ENCODE results near the gene SLC16A10. TPM values are rescaled to one million over a fixed set of nuclear protein-coding genes. Genes with fewer than 3 reads are reported as not detected.

SLC16A10 gene
- total and polyA plus RNA-seq, 2 of the 4 experiments (the other 2 are of a cell fraction) = not detected

GRCh38 chr6:111162504-111162903 is 75.2 kb downstream of the SLC16A10 start:
- TF ChIP-seq MAZ (IDR thresholded peaks at IDR 0.05; ENCODE audit: borderline replicate concordance, low read depth, low read length) (no peak), NFE2L2 (IDR thresholded peaks at IDR 0.05; ENCODE audit: low read depth, low read length) (no peak), FOS (IDR thresholded peaks at IDR 0.05; ENCODE audit: low read depth, low read length) (no peak), MXI1 (IDR thresholded peaks at IDR 0.05; ENCODE audit: borderline replicate concordance, low read depth, low read length) (no peak), BHLHE40 (IDR thresholded peaks at IDR 0.05; ENCODE audit: low read depth, low read length) (no peak), CHD1 (IDR thresholded peaks at IDR 0.05; ENCODE audit: low read depth, low read length) (no peak), USF2 (IDR thresholded peaks at IDR 0.05; ENCODE audit: low read depth, low read length) (no peak), RFX5 (IDR thresholded peaks at IDR 0.05; ENCODE audit: low read depth, low read length) (no peak), RCOR1 (IDR thresholded peaks at IDR 0.05; ENCODE audit: insufficient replicate concordance, low read length) (no peak), RAD21 (IDR thresholded peaks at IDR 0.05; ENCODE audit: low read length) (no peak), POLR2A (IDR thresholded peaks at IDR 0.05; ENCODE audit: low read depth, low read length) (no peak), ELK1 (IDR thresholded peaks at IDR 0.05; ENCODE audit: borderline replicate concordance, low read depth, low read length) (no peak), SMC3 (IDR thresholded peaks at IDR 0.05; ENCODE audit: low read depth, low read length) (no peak), CEBPB (IDR thresholded peaks at IDR 0.05; ENCODE audit: low read depth, low read length) (no peak), MAFK (IDR thresholded peaks at IDR 0.05; ENCODE audit: low read depth, low read length) (no peak), CTCF (conservative IDR thresholded peaks at IDR 0.05; ENCODE audit: low read depth, low read length) (no peak)
- H3K36me3 ChIP-seq (ENCODE audit: control insufficient read depth, insufficient read depth, low read length) = no peaks in the 10 kb centered on the region
- H3K27me3 ChIP-seq (ENCODE audit: control insufficient read depth, insufficient read depth, low read length) = no peaks in the 10 kb centered on the region; the same call in 1 of the 2 replicates
- H3K4me1 ChIP-seq (ENCODE audit: control insufficient read depth, insufficient read depth, low read length) = no peaks in the 10 kb centered on the region
- dilution Hi-C loops (cut with HindIII; ENCODE audit: low sequenced_read_pairs, unreplicated experiment) (no loop called here), in situ Hi-C loops (cut with MboI; ENCODE audit: low sequenced_read_pairs) (no loop called here), intact Hi-C loops (cut with micrococcal nuclease) (no loop called here)
- no peak overlapping the region for H3K4me2 ChIP-seq (ENCODE audit: low read depth, low read length)
- H2BK20ac ChIP-seq (ENCODE audit: low read depth, low read length) = no peak overlapping the region
- no peak overlapping the region for H3K18ac ChIP-seq (ENCODE audit: low read depth, low read length)
- no peak overlapping the region for H2BK5ac ChIP-seq (ENCODE audit: low read depth, low read length, poor library complexity, severe bottlenecking)
- H3K4ac ChIP-seq (ENCODE audit: low read depth, low read length) = no peak overlapping the region
- no peaks in the 10 kb centered on the region for H3K79me1 ChIP-seq (ENCODE audit: low read depth in 1 of 2, low read length in 2 of 2)
- ChIA-PET CTCF (interaction anchor here (0.5 kb wide), 1 partner anchor 410 kb away, joined by 3 read pairs; no protein-coding TSS in a partner anchor), POLR2A (ENCODE audit: unreplicated experiment) (no interaction called here)
- H3K9ac ChIP-seq (ENCODE audit: low read depth, low read length) = no peak overlapping the region
- no peak overlapping the region for H3K4me3 ChIP-seq (ENCODE audit: insufficient read depth, low read depth, low read length)
- no peak overlapping the region for H2BK15ac ChIP-seq (ENCODE audit: low read depth, low read length)
- no peak overlapping the region for H2AK5ac ChIP-seq (ENCODE audit: low read depth, low read length)
- no peak overlapping the region for H2AK9ac ChIP-seq (replicated peaks; ENCODE audit: low read depth, low read length, poor library complexity)
- DNase-seq (no peak), ATAC-seq (ENCODE audit: low read depth) (no peak)
- no peaks in the 10 kb centered on the region for H3K9me3 ChIP-seq (ENCODE audit: control insufficient read depth, insufficient read depth, low read length)
- no peak overlapping the region for H3K56ac ChIP-seq (ENCODE audit: extremely low read depth, insufficient read depth, low read length)
- H3K27ac ChIP-seq (ENCODE audit: insufficient read depth, low read length) = no peak overlapping the region
- H3K9me1 ChIP-seq (ENCODE audit: insufficient read depth, low read length) = no peaks in the 10 kb centered on the region
- no TSS peak for BruUV-seq (replicated peaks)
- H4K5ac ChIP-seq (ENCODE audit: low read depth, low read length) = no peak overlapping the region
- H4K20me1 ChIP-seq (ENCODE audit: insufficient read depth, low read length) = no peaks in the 10 kb centered on the region
- H2AFZ ChIP-seq (replicated peaks; ENCODE audit: low read length, poor library complexity) = no peak overlapping the region
- H4K8ac ChIP-seq (ENCODE audit: low read depth in 2 of 2, low read length in 2 of 2) = no peak overlapping the region
- no peak overlapping the region for H2BK120ac ChIP-seq (ENCODE audit: low read depth, low read length)
- no peak overlapping the region for H4K91ac ChIP-seq (ENCODE audit: insufficient read depth, low read depth, low read length)
- no peak overlapping the region for H3K14ac ChIP-seq (replicated peaks; ENCODE audit: low read depth, low read length)
- no peak overlapping the region for H3K23ac ChIP-seq (ENCODE audit: low read depth, low read length)
